GM21576 (cell line): ENCODE results near the gene ASTN2.

Experiments
- ATAC-seq: cut with Tn5 transposase; IDR thresholded peaks from one replicate; pipeline ENCODE4 v1.9.1; 2021; ENCODE audit warnings: mild to moderate bottlenecking, moderate library complexity; ENCODE audit not compliant: unreplicated experiment

ASTN2 gene

DNA sequence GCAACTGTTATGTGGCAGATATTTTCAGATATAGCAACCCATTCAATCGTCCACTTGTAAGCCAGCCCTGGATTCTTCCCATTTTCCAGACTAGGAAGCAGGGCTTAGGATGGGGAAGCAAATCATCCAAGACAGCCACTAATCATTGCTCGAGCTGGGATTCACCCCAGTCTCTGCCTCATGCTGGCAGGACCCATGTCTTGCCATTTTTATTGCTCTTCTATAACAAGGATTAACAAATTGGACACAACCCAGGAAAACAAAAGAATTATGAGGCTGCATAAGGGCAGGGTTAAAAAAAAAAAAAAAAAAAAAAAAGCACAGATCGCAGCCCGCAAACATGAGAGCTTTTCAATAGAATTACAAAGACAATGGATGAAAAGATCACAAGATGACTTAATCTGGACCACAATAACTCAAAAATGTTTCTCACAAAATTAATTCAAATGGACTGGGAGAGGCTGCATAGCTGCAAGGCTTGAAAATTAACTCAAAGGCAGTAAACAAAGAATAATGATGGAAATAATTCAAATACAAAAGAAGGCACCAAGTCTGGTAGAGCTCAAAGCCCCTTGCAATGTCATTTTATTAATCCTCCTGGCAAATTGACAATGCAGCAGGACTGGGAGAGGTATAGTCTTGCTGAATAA lies 40.7 kb downstream of the ASTN2 start:
- no peak for ATAC-seq

DNA sequence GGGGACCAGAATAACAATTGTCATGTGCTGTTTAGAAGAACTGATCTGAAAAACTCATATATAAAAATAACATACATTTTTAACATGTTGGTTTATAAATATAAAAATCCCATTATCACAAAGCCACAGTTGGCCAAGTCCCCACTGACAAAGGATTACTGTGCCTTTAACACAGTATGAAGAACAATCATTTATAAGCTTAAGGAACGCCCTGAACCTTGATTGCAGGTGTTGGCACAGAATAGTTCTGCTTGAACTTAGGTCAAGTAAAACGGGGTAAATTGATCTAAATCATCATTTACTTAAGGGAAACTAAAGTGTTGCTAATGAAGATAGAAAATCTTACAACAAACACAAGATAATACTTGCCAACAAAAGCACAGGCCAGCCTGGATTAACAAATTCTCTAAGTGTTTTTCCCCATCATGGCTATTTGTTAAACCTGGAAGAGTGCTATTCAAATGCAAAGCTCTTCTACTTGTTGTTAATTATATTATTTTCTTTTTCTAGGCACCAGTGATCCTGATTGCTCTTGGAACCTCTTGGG lies 46.1 kb downstream of the ASTN2 start:
- ATAC-seq = no peak

DNA sequence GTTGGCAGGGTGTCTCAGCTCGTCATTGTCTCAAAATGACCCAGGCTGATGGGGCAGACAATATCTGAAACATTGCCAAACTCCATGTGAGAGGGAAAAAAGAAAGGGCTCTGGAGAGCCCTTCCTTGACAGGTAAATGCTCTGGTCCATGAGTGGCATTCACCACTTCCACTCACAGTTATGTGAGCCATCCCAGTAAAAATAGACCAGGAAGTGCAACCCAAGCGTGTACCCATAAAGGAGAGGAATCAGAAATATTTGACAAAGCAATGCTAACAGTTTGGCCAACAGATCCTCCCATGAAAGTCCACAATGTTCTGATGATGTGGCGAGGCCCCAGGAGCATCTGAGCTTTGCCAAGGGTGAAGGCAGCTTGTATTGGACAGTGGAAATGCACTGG lies 49.4 kb downstream of the ASTN2 start:
- ATAC-seq = no peak

DNA sequence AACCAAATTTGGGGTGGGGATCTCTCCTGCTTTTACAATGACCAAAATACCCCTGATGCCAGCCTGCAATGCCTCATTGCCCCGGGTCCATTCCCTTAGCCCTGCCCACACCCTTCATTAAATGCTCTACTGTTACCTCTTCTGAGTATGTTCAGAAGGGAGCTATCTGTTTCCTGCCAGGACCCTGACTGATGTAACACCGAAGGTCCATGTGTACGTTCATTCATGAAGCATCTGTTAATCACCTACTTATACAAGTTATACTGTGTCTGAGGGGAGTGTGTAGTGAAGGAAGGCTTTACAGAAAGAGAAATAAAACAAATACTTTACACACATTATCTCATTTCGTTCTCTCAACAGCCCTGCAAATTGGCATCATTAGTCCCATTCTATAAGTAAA lies 51.9 kb downstream of the ASTN2 start:
- no peak for ATAC-seq

DNA sequence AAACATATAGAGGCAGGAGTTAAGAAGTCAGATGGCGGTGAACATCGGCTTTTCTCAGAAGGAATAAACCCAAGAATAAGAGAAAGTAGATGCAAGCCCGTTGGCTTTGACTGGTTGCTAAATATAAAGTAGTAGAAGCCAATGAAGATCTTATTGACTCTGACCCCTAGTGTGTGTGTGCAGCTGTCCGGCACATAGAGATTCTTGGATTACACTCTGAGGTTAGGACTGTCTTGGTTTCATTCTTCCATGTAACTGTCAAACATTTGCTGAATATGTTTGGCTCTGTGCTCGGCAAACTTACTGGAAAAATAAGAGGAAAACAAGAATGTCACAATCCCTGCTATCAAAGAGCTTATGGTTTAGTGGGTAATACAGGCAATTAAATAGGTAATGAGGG lies 54.9 kb downstream of the ASTN2 start:
- no peak for ATAC-seq

DNA sequence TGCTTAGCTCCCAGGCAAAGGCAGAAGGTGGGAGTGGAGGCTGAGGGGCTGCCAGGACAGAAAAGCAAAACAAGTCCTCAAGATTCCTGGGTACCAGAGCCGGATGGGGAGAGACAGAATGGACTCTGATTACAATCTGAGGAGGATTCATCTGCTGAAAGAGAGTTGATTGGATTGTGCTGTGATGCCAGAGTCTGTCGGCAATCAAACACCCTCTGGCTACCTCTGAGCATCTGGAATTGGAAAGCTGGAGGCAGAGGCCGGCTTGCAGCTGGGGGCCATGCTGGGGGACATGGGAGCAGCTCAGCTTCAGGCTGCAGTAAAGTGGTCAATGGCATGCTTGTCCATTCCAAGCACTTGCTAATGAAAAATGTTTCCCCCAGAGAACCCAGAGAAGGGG lies 59.3 kb downstream of the ASTN2 start:
- ATAC-seq = no peak

DNA sequence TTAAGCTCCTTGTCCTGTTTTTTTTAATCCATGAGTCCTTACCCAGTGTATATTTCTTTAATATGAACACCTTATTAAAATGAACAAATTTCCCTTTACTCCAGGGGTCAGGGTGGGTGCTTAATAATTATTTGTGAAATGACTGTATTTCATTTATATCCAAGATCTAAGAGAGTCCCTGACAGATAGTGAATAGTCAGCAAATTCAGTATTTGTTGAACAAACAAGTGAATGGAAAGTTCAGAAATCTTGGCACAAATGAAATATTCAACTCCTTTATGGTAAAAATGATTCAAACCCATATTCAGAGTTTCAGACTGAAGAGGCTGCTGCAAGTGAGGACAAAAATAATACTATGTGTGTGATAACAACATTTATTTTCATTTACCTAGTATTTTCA lies 59.9 kb downstream of the ASTN2 start:
- no peak for ATAC-seq

DNA sequence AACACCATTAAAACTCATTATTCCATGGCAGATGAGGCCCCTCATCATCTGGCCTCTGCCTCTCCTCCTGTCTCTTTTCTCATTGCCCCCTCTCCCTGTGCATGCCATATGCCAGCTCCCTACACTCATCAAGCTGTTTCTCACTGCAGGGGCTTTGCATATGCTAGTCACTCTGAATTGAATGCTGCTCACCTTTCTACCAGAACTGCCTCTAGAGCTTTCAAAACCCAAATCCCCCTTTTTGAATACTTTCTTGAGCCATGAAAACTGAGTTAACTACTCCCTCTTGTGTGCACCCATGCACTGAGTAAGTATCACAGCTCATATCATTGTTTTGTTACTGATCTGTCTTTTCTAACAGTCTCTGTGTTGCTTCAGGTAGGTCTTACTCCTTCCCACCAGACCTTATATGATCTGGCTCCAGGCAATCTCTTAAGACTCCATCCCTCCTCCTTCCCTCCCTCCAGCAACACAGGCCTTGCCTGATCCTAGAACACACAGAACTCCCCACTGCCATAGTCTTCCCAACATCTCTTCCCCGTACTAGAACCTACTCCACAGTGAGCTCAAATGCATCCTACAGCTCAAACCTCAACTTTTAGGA lies 60.5 kb downstream of the ASTN2 start:
- no peak for ATAC-seq

DNA sequence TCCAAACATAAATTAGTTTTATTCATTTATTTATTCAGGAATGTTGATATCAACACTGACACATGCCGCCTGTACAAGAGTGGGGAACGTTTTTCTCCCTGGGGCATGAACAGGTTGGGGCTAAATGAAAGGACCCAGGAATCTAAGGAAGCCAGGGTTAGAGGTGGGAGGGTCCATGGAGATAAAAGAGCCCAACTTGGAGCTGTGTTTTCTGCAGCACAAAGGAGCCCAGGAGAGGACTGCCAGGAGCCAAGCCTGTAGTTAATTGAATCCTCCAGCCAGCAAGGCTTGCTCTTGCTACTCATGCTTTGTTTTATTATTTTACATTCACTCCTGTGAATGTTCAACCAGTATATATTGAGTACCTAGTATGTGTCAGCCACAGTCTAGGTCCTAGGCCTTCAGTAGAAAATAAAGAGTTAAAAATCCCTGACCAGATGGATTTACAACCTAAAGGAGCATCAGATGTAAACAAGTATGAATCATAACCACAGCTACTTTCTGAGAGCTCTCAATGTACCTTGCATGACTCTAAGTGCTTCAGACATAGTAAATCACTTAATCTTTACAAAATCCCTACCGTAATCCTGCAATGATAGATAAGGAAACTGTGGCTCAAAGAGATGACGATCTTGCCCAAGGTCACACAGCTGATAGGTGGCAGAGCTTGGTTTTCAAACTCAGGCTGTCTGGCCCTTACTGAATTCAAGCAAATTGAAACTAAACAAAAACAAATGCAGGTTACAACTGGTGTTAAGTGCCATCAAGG lies 69.8 kb downstream of the ASTN2 start:
- ATAC-seq = no peak

DNA sequence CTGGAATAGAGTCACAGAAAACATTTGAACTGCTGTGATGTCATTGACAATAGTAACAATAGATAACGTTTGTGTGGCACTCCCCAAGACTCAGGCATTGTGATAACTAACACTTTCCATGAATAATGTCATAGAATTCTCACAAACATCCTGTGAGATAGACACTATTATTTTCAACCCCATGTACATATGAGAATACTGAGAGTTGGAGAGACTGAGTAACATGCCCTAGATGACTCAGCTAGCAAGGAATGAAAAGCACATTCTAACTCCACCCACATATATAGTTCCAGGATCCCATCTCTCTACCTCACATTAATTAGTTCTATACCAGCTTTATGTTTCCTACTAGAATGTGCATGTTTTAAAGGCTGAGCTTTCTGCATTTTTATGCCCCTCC lies 71.4 kb downstream of the ASTN2 start:
- no peak for ATAC-seq

DNA sequence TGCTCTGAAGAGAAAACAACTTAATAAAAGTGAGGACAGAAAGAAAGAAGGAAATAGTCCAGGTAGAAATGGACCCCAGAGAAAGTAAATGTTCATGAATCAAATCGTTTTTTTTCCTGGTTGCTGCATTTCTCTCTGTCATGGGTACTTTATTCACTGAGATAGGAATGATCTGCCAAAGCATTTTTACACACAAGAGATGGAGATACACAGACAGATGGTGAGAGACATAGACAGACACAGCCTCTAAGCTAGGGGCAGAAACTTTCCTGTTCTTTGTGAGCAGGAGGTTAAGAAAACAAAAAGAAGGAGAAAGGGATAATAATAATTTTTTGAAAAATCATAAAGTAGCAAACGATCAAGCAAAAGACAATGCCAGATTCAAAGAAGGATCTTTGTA lies 73.7 kb downstream of the ASTN2 start:
- ATAC-seq = no peak

DNA sequence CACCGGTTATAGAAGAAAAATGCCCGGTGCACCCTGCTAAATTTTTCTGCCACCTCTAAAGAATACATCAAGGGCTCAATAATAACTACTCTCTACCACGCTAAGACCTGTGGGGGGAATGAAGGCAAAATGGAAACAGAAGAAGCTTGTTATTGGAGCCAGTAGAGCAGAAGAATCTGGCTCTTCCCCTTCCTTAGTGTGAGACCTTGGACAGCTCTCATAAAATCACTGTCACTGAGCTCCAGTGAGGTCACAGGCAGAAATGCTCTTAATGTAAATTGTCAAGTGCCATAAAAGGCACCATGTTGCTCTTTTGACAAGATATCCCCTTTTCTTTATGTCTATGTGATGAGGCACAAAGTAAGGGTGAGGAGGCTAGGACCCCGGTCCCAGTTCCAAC lies 74.4 kb downstream of the ASTN2 start:
- no peak for ATAC-seq

DNA sequence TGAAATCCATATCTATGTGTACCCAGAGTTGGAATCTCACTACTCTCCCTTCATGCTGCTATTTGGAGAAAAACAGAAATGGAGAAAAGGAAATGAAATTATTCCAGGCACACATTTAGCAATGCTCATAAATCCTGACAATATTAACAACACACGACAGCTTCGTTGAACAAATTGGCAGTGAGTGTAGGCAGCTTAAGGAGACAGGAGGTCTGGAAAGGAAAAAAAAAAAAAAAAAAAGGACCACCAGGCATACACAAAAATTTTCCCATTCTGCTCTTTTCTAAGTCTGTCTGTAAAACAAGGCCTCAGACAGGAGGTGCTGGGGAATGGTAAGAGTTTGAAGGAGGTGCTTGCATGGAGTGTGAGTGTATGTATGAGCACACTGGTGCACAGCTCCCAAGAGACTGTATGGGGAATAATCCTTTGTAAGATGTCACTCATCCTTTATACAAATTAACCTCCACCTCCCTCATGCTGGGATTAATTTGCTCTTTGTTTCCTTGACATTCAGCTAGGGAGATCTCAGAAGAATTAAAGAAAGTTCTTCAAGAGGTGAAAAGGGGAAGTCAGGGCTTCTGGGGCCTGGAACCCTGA lies 78.9 kb downstream of the ASTN2 start:
- ATAC-seq = no peak

DNA sequence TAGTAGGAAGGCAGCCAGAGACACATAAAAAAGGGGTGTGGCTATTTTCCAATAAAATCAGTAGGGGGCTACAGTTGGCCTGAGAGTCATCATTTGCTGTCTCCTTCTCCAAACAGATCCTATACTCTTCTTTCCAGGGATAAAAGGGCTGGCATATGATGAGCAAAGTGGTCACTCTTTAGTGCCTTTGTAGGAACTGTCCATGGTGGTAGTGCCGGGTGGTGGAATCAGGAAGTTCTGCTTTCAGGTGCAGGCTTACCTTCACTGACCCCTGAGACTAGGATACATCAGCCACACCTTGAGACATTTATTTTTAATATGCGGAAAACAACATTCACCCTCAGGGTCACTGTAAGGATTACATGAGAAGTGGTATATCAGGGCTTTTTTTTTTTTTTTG lies 80.8 kb downstream of the ASTN2 start:
- no peak for ATAC-seq

DNA sequence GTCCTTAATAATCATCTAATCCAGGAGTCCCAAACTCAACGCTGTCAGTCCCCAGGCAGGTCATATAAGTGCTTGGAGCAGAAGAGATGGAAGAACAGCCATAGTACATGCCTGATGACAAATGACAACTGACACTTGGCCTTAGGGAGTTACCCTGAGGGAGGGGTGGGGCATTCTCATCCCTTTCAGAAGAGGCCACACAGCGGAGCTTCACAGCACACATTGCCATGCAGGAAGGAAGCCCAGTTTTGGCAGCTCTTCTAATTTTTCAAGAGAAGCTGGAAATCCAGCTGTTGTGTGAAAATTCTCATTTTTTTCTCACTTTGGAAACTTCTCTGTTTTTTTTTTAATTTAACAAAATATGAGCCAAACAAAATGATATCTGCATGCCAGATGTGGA lies 89.0 kb downstream of the ASTN2 start:
- no peak for ATAC-seq

DNA sequence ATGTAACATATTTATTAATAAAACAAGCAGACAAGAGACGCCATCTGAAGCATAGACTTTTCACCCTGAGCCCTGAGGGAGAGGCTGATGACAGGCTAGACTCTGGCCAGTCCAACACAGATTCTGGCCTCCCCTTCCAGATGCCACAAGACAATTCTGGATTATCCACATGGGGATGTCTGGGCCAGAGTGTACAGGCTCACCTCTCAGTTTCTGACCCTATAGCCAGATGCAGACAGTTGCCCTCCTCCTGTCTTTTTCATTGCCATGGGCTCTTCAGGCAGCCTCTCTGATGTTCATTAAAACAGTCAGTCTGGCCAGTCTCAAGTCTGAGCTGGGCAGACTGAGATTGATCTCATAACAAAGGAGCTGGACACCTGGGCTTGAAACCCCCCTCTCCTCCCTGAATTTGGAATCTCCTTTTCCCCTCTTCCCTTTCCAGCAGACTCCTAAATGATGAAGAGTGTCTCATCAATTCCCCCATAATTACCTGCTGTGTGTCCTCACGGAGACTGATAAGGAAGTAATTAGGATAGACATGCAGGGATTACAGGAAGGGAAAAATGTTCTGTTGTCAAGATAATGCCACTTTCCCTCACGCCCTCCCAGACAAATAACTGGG lies 89.6 kb downstream of the ASTN2 start:
- ATAC-seq = no peak

DNA sequence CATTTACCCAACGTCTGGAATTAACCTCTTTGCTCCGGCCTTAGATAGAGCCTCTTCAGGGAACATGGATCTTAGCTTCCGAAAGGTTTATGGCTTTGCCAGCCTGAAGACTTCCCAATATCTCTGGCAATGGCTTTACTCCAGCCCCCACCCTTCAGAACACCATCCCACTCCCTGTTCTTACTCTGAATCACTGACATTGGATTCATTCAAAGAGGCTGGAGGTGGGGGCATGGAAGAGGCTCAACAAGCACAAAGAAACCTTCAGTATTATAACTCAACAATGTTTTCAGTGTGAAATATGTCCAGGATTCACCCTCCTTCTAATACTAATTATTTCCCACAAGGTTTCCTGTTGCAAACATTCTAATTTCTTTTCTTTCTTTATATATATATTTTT lies 91.5 kb downstream of the ASTN2 start:
- no peak for ATAC-seq

DNA sequence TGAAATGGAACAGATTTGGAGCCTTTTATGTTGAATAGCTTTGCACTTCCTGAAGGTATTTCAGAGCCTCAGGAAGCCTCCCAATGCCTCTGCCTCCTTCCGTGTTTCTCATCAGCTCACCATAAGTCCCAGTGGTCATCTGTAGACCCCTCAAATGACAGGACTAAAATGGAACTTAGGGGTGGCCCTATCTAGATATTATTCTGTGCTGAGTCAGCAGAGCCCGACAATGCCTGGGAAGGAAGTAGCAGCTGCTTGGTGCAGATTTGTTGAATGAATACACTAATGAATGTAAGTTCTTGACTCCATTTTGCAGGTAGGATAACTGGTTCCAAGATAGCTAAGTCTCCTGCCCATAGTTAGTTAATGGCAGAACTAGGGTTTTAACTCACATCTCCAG lies 97.7 kb downstream of the ASTN2 start:
- no peak for ATAC-seq

DNA sequence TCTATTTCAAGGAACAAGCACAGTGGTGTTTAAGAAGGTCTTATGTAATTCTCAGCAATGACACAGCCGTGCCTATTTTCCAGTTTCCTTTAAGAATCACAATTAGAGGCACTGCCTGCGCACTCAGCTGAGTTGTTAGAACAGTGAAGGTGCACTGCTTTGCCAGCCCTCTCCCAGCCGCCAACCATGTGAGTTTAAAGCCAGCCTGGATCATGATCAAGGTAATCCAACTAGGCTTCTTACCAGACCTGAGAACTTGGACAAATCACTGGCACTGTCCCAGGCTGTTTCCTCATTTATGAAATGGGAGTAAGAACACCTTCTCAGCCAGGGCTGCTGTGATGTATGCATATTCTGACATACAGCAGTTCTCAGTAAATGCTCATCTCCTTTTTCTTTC lies 99.6 kb downstream of the ASTN2 start:
- ATAC-seq = no peak

DNA sequence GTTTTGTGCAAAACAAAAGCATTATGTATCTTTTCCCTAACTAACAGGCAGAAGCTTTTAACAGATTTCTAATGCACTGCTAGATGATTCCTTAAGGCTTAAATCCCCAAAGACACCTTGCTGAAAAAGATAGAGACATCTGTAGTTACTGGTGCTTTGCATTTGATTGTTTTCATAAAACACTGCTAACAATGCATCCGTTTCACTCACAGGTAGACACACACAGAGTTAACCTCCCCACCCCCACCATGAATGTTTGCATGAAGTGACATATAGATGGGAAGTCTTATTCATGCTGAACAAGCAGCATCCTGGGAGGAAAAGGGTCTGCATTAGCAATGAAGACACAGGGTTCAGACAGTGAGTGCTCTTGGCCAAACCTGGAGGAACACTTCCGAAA lies 100.9 kb downstream of the ASTN2 start:
- ATAC-seq = no peak

DNA sequence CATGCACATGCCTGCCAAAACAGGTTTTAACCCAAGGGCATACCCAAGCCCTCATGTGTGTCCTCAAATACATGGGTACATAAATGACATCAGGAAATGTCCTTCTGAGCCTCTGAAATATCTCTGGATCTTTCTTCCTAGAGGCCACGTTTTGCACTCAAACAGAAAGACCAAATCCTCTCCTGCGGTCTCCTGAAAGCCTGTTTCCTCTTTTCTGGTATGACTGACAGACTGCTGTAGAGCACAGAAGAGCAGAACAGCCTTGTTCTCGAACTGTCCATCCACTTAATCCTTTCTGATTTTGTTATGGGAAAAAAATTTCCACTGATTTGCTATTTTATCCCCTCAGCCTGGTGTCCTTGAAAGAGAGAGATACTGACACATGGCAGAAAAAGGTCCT lies 107.2 kb downstream of the ASTN2 start:
- no peak for ATAC-seq
